ENCODE measurements around the gene FAM222A.

GRCh38 chr12:109711596-109712461 lies 1.8 kb upstream of the FAM222A start:
- TF ChIP-seq CTCF (optimal IDR thresholded peaks at IDR 0.05 in 1 of 3, IDR thresholded peaks at IDR 0.05 in 1 of 3, conservative IDR thresholded peaks at IDR 0.05 in 1 of 3; ENCODE audit: extremely low read depth in 1 of 3, insufficient read depth in 2 of 3, low read length in 3 of 3) (no peak), EZH2 (IDR thresholded peaks at IDR 0.05; ENCODE audit: low read length) (peak; percentile 8)

All from keratinocyte (primary cell).